Fibroblast of mammary gland (primary cell): ENCODE results near the gene RYR2.

Source experiments
- DNase-seq: peaks from one replicate; pipeline ENCODE4 v3.0.0-alpha.2; 2010; ENCODE audit warnings: low read depth
- H3K4me3 ChIP-seq: 2 replicates; pipeline ENCODE4 v1.5.1; 2011; ENCODE audit warnings: low read depth, mild to moderate bottlenecking, low read length, moderate library complexity; ENCODE audit not compliant: control insufficient read depth
- CTCF ChIP-seq: conservative IDR thresholded peaks from 2 replicates; pipeline ENCODE4 v1.5.1; 2011; ENCODE audit warnings: low read depth, low read length, inconsistent platforms; ENCODE audit not compliant: control insufficient read depth, insufficient read depth

The RYR2 gene

GRCh38 chr1:237398751-237399150 is 356.8 kb downstream of the RYR2 start:
- TF ChIP-seq CTCF = no peak
- no peak for DNase-seq
- H3K4me3 ChIP-seq = no peak overlapping the region

GRCh38 chr1:237405912-237406311 is 363.9 kb downstream of the RYR2 start:
- no peak overlapping the region for H3K4me3 ChIP-seq
- DNase-seq = no peak
- no peak for TF ChIP-seq CTCF

GRCh38 chr1:237411621-237412020 is 369.6 kb downstream of the RYR2 start:
- DNase-seq = no peak

GRCh38 chr1:237416924-237417655 is 375.1 kb downstream of the RYR2 start:
- no peak overlapping the region for H3K4me3 ChIP-seq
- TF ChIP-seq CTCF = no peak
- DNase-seq = no peak

More at GRCh38 chr1:237411621-237412020, 369.6 kb downstream of the RYR2 start:
- no peak for TF ChIP-seq CTCF
- no peak overlapping the region for H3K4me3 ChIP-seq

- no peak overlapping the region for H3K4me3 ChIP-seq
- TF ChIP-seq CTCF = no peak
- no peak for DNase-seq
Observed at GRCh38 chr1:237428809-237429208, 386.8 kb downstream of the RYR2 start.

- no peak overlapping the region for H3K4me3 ChIP-seq
- no peak for DNase-seq
- TF ChIP-seq CTCF = no peak
Observed at GRCh38 chr1:237429252-237429651, 387.3 kb downstream of the RYR2 start.

GRCh38 chr1:237431448-237431847 is 389.5 kb downstream of the RYR2 start:
- no peak for DNase-seq
- no peak overlapping the region for H3K4me3 ChIP-seq
- TF ChIP-seq CTCF = no peak
